Neuron (in vitro differentiated cells): ENCODE data around the gene SCTR.
A peak's percentile ranks its signal among the peaks of the same experiment; 100 is the strongest.

ENCODE experiments used
- H2AFZ ChIP-seq: one replicate; pipeline ENCODE4 v1.6.1; 2013; ENCODE audit warnings: low read depth, mild to moderate bottlenecking, inconsistent platforms, low read length, moderate library complexity
- H3K27me3 ChIP-seq: one replicate; pipeline ENCODE4 v1.6.1; 2013; ENCODE audit warnings: low read length; ENCODE audit not compliant: insufficient read depth
- H3K36me3 ChIP-seq: one replicate; pipeline ENCODE4 v1.6.1; 2013; ENCODE audit warnings: low read length; ENCODE audit not compliant: insufficient read depth
- H3K4me1 ChIP-seq: one replicate; pipeline ENCODE4 v1.6.1; 2013; ENCODE audit warnings: low read length; ENCODE audit not compliant: insufficient read depth
- H3K4me3 ChIP-seq: 2 replicates; pipeline ENCODE4 v1.5.1; 2013; ENCODE audit warnings: mild to moderate bottlenecking, low read length, moderate library complexity
- H3K9me3 ChIP-seq: one replicate; pipeline ENCODE4 v1.6.1; 2013; ENCODE audit warnings: low read length

The SCTR gene

DNA sequence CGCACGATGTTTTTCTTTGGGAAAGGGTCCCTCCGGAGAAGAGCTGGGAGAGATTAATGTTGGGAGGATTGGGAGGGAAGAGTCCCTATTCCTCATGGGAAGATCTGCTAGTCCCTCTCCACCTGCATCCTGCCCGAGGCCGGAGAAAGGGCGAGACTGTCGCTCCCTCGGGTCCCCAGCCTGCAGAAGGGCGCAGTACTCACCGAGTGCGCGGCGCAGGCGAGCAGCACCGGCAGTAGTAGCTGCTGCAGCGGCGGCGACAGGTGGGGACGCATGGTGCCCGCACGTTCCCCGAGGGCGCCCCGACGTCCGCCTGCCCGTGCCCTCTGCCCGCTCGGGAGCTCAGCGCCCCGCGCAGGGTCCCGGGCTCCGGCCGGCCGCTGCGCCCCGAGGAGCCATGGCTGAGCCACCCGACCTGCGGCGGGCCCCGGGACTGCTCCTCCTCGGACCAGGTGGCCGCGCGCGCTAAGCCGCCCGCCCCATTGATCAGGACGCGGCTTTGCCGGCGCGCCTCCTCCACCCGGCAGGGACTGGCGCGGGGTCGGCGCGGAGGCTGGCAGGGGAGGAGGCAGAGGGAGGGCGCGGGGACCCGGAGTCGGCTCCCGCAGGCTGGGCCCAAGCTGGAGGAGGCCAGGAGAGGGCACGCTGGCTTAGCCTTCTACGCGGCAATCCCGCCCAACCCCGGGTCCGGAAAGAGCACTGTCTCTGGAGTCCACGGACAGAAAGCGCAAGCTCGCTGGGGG lies at the start of gene SCTR:
SCTR (minus strand) TSS at position 532 of the 743 bp plus-strand sequence; CDS start at position 275, 257 bp downstream.
- H3K9me3 ChIP-seq = peaks cover 3% of the 10 kb centered on the region
- peak within 1 kb of the TSS; percentile 67 for H2AFZ ChIP-seq
- peak within 1 kb of the TSS; percentile 10 for H3K4me3 ChIP-seq
- H3K4me1 ChIP-seq = no peaks in the 10 kb centered on the region
- H3K27me3 ChIP-seq = peaks cover 63% of the 10 kb centered on the region
- no peaks in the 10 kb centered on the region for H3K36me3 ChIP-seq

DNA sequence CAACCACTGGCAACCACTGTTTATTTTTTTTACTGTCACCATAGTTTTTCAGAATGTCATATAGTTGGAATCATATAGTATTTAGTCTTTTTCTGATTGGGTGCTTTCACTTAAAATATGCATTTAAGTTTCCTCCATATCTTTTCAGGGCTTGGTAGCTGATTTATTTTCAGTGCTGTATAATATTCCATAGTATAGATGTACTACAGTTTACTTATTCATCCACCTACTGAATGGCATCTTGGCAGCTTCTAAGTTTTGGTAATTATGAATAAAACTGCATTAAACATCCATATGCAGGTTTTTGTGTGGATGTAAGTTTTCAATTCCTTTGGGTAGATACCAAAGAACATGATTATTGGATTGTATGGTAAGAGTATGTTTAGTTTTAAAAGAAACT lies 43.0 kb upstream of the SCTR start:
- Histone ChIP-seq H3K9me3 (peaks cover 2% of the 10 kb centered on the region), H2AFZ (no peak overlapping the region), H3K4me3 (no peak overlapping the region), H3K27me3 (no peaks in the 10 kb centered on the region), H3K36me3 (peaks cover 7% of the 10 kb centered on the region), H3K4me1 (no peaks in the 10 kb centered on the region)

DNA sequence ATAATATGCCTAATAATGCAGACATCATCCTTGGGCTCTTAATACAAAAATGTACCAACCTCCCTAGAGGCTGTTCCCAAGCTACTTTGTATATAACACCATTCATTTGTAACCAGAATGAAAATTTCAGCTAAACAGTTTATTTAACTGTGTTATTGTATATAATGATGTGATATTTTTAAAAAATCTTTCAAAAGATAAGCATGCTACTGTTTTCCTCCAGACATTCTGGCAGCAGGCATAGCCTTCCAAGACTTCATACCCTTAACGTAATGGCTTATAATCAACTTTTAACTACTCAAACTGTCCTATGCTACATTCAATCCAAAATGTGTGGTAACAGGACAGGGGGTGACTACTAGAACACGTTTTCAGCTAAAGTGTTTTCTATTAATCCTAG lies 41.2 kb upstream of the SCTR start:
- Histone ChIP-seq H3K27me3 (no peaks in the 10 kb centered on the region), H3K36me3 (peaks cover 7% of the 10 kb centered on the region), H2AFZ (no peak overlapping the region), H3K9me3 (peaks cover 2% of the 10 kb centered on the region), H3K4me1 (no peaks in the 10 kb centered on the region), H3K4me3 (no peak overlapping the region)

DNA sequence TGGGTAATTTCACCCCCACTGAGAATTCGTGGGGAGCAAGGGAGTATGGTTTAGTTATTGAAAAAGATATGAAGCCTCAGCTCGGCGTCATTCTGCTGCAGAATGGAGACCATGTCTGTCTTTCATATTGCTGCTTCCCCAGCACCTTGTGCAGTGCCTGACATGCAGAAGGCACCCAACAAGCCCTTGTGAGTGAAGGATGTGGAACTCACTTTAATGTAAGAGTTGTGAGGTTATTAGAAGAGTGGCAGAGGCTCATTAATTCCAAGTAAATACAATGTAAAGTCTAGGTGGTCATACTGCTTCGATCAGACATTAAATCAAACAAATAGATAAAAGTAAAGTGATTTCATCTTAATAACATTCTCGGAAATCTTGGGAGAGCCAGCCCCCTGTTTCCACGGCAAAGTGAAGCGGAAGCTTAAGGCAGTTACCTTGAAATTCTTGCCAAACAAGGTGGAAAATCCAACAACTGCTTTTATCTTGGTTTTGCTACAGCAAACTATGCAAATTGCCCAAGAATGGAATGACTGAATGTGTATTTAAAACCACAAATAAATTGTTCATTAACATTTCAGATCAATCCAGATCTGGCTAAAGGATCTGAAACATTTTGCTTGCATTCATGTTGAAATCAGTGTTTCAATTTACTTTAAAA lies 29.5 kb upstream of the SCTR start:
- H3K4me1 ChIP-seq = no peaks in the 10 kb centered on the region
- no peak overlapping the region for H3K4me3 ChIP-seq
- no peak overlapping the region for H2AFZ ChIP-seq
- H3K36me3 ChIP-seq = peaks cover 39% of the 10 kb centered on the region
- H3K27me3 ChIP-seq = no peaks in the 10 kb centered on the region
- peaks cover 6% of the 10 kb centered on the region for H3K9me3 ChIP-seq

DNA sequence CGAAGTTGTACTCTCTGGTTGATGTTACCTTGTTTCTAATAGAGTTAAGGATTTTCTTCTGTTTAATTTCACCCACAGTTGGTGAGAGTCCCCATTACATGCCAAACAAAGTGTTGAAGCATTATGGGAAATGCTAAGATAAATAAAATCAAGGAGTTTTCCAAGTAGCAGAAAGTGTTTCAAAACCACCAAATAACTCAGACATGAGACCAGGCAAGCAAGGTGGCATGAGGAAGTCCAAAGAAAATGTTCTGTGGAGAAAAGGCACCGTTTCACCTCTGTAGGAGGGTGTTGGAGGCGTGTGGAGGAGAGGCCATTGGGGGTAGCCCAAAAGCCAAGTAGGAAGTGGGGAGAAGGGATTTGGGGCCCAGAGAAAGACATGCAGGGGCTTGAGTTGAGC lies 28.6 kb upstream of the SCTR start:
- Histone ChIP-seq H2AFZ (no peak overlapping the region), H3K27me3 (no peaks in the 10 kb centered on the region), H3K36me3 (peaks cover 39% of the 10 kb centered on the region), H3K4me1 (no peaks in the 10 kb centered on the region), H3K4me3 (no peak overlapping the region), H3K9me3 (peaks cover 6% of the 10 kb centered on the region)

DNA sequence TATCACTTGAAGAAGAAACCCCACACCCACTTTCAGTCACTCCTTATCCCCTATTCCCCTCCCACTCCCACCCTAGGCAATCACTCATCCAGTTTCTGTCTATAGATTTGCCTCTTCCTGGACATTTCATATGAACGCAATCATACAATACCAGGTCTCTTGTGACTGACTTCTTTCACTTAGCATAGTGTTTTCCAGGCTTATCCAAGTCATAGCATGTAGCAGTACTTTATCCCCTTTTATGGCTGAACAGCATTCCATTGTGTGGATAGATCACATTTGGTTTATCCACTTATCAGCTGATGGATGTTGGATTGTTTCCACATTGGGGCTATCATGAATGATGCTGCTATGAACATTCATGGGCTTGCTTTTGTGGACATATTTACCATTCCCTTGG lies 26.6 kb upstream of the SCTR start:
- H3K4me3 ChIP-seq = no peak overlapping the region
- H3K36me3 ChIP-seq = peaks cover 39% of the 10 kb centered on the region
- H3K9me3 ChIP-seq = peaks cover 3% of the 10 kb centered on the region
- no peaks in the 10 kb centered on the region for H3K27me3 ChIP-seq
- no peak overlapping the region for H2AFZ ChIP-seq
- H3K4me1 ChIP-seq = peaks cover 5% of the 10 kb centered on the region

DNA sequence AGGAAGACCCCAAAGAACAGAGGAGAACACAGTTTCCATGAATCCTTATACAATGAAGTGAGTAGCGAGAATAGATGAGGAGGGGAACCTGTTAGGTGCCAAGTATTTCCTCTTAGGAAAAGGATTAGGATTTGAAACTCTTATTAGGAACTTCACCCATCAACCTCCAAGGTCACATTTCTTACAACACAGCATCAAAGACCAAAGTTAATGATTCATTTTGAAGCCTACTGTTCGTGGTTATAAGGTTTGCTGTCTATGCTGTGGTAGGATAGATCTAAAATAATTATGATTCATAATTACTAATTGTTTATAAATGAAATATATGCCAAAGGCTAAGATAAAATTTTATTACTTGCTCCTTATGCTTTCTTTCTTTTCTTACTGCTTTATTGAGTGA lies 26.1 kb upstream of the SCTR start:
- no peak overlapping the region for H2AFZ ChIP-seq
- H3K36me3 ChIP-seq = peaks cover 36% of the 10 kb centered on the region
- no peaks in the 10 kb centered on the region for H3K27me3 ChIP-seq
- peaks cover 10% of the 10 kb centered on the region for H3K4me1 ChIP-seq
- H3K9me3 ChIP-seq = peaks cover 3% of the 10 kb centered on the region
- no peak overlapping the region for H3K4me3 ChIP-seq

DNA sequence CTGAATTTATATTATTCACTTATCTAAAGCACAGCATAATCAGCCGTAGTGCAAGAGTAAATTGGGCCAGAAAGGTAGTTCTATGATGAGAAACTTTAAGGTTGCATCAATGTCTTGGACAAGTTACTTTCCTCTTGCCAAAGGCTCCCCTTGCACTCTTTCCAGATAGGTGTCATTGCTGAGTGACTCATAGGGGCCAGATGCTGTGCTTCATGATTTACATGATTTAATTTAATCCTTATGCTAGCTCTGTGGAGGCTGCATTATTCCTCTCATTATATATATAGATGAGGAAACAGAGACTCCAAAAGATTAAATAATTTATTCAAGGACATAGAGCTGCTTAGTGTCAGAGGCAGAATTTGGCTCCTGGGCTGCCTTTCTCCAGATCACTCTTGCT lies 25.0 kb upstream of the SCTR start:
- peaks cover 36% of the 10 kb centered on the region for H3K36me3 ChIP-seq

DNA sequence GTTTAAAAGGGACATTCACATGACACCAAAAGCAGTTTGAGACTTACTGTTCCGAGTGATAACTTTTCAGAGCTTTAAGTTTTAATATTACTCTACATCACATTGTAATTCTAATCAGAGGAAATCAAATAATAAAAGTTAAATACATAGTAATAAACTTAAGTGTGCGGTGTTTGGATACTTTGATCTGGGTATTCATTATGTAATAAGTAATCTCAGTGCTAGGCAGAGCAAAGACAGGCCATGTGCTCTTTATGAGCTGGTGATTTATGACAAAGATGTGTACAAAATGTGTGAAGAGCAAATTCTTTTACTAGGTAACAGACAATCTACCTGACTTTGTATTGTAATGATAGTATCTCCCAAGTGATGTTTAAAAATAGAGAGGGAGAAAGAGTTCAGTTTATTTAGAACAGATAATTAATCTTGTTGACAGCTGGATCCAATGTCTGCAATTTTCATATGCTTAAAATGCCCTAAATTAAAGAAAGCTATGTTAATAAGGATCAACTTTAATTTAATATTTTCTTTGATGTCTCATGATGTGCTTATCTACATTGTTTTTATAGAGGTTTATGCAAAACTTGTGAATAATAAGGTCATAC lies 24.3 kb upstream of the SCTR start:
- H3K27me3 ChIP-seq = no peaks in the 10 kb centered on the region
- peaks cover 3% of the 10 kb centered on the region for H3K9me3 ChIP-seq
- H2AFZ ChIP-seq = no peak overlapping the region
- no peak overlapping the region for H3K4me3 ChIP-seq
- H3K36me3 ChIP-seq = peaks cover 36% of the 10 kb centered on the region
- peaks cover 16% of the 10 kb centered on the region for H3K4me1 ChIP-seq

More for the DNA sequence above, 25.0 kb upstream of the SCTR start:
- no peaks in the 10 kb centered on the region for H3K27me3 ChIP-seq
- H3K4me1 ChIP-seq = peaks cover 14% of the 10 kb centered on the region
- no peak overlapping the region for H3K4me3 ChIP-seq
- H3K9me3 ChIP-seq = peaks cover 3% of the 10 kb centered on the region
- H2AFZ ChIP-seq = no peak overlapping the region

DNA sequence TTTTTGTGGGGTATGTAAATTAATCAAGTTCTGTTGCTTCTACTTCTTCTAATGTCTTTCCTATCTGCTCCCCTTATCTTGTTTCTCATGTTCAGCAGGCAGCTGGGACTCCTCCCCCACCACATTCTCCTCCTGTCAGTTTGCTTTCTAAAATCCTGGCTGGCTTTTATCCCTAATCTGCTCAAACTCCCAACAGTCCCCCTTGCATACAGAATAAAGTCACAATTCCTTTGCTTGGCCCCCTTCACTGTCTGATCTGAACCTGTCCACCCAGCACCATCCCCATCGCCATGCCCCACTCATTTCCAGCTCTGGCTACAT lies 22.1 kb upstream of the SCTR start:
- no peak overlapping the region for H3K4me3 ChIP-seq
- no peak overlapping the region for H2AFZ ChIP-seq
- peaks cover 25% of the 10 kb centered on the region for H3K4me1 ChIP-seq
- no peaks in the 10 kb centered on the region for H3K9me3 ChIP-seq
- H3K27me3 ChIP-seq = no peaks in the 10 kb centered on the region
- peaks cover 27% of the 10 kb centered on the region for H3K36me3 ChIP-seq

DNA sequence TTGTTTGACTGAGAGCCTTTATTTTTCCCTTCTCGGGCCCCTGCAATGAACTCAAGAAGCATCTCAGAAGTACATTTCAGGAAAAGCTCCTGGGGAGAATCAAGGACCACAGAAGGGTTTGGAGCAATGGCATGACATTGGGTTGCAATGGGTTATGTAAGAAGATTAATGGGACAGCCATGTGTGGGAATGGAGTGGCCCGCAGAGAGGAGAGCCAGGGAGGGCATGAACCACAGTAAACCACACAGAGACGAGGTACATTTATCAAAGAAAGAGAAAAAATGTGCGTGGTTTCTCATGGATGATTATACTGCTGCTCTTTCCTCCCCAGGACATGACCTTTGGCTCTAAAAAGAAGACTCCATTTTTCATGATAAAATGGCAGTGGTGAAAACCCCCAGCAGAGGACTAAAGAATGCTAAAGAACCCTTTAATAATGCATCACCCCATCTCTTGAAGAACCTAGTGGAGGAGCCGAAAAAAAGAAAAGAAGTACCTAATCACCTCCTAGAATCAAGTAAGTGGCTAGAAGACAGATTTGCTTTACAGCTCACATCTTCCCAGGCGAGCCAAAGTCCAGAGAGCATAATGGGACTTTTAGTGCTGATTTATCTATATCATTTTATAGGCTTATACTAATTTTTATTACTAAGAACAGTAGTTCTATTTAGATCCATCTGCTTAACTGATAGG lies 21.6 kb upstream of the SCTR start:
- Histone ChIP-seq H3K27me3 (no peaks in the 10 kb centered on the region), H3K4me3 (no peak overlapping the region), H3K4me1 (peaks cover 25% of the 10 kb centered on the region), H3K36me3 (peaks cover 24% of the 10 kb centered on the region), H3K9me3 (no peaks in the 10 kb centered on the region), H2AFZ (no peak overlapping the region)

DNA sequence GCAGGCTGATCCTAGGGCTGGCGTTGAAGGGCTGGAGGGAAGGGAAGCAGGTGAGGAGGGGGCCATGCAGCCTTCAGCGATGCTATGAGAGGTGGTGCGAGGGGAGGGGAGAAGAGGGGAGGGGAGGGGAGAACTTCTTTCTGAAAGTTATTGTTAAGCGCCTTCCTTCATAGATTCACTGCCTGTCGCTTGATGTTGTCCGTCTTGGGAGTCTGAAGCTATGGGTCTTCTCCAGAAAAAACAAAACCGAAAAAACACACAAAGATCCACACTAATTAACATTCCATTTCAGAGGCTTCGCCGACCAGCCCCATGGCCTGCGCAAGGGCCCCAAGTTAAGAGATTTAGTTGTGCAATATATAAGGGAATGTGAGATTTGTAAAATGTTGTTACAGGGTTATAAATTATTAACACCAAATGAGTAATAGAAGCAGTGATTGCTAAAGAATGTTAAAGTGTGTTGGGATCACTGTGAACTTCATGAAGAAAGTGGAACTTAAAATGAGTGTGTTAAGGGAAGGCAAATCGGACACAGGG lies 20.7 kb upstream of the SCTR start:
- H2AFZ ChIP-seq = peak overlapping the region; percentile 86
- no peaks in the 10 kb centered on the region for H3K27me3 ChIP-seq
- H3K4me1 ChIP-seq = peaks cover 25% of the 10 kb centered on the region
- no peaks in the 10 kb centered on the region for H3K9me3 ChIP-seq
- H3K36me3 ChIP-seq = peaks cover 20% of the 10 kb centered on the region
- H3K4me3 ChIP-seq = peak overlapping the region; percentile 79
